CD4-positive, alpha-beta T cell (primary cell): ENCODE measurements around the gene WDFY2. TPM values are rescaled to one million over a fixed set of nuclear protein-coding genes. Genes with fewer than 3 reads are reported as not detected.

Source experiments
- ATAC-seq: fragments of 200-7000 bp; cut with Tn5 transposase; one replicate; pipeline ENCODE4 v1.10.0; 2022; ENCODE audit warnings: mild to moderate bottlenecking; ENCODE audit not compliant: poor library complexity
- CTCF ChIA-PET: fragments of 350-600 bp; sonication (Branson Sonifier 250); formaldehyde crosslinking; loops from one replicate; lab custom pipeline; 2021; ENCODE audit warnings: antibody characterized with exemption, inconsistent platforms; lab: Charles Lee
- POLR2A ChIA-PET: fragments of 350-600 bp; sonication (Branson Sonifier 250); formaldehyde crosslinking; loops from one replicate; lab custom pipeline; 2021; ENCODE audit warnings: antibody characterized with exemption, inconsistent platforms; lab: Charles Lee
- DNase-seq, 14 experiments: peaks; one replicate each; pipeline ENCODE4 v3.0.0-alpha.2; 2013 to 2020; ENCODE audit warnings: mixed read lengths in 2 of 14
- H3K27ac ChIP-seq, 2 donors: one replicate each; pipeline versions ENCODE4 v1.5.1 to v1.7.0; 2013; ENCODE audit warnings: low read length in 2 of 2, low read depth in 1 of 2, mild to moderate bottlenecking in 1 of 2
- H3K27me3 ChIP-seq, 2 experiments: 1 replicate in 1 of 2; 2 replicates in 1 of 2; pipeline versions ENCODE4 v1.6.1 to v1.7.0; 2013; ENCODE audit warnings: low read length in 2 of 2, control low read depth in 1 of 2, mild to moderate bottlenecking in 1 of 2, moderate library complexity in 1 of 2; ENCODE audit not compliant: insufficient read depth in 2 of 2, control insufficient read depth in 1 of 2
- H3K36me3 ChIP-seq: one replicate; pipeline ENCODE4 v1.6.1; 2013; ENCODE audit warnings: low read length, control low read depth; ENCODE audit not compliant: insufficient read depth
- H3K4me1 ChIP-seq: one replicate; pipeline ENCODE4 v1.6.1; 2013; ENCODE audit warnings: low read length, control low read depth; ENCODE audit not compliant: insufficient read depth
- H3K4me3 ChIP-seq: one replicate; pipeline ENCODE4 v1.5.1; 2013; ENCODE audit warnings: mild to moderate bottlenecking, low read length, moderate library complexity
- H3K9me3 ChIP-seq, 2 experiments: 1 replicate in 1 of 2; 2 replicates in 1 of 2; pipeline versions ENCODE4 v1.6.1 to v1.7.0; 2013; ENCODE audit warnings: low read length in 2 of 2, mild to moderate bottlenecking in 2 of 2, control low read depth in 1 of 2, moderate library complexity in 1 of 2; ENCODE audit not compliant: control insufficient read depth in 1 of 2, insufficient read depth in 1 of 2
- H3K27ac Mint-ChIP-seq: one replicate; pipeline ENCODE4 v1.8.0; 2020; ENCODE audit warnings: mixed read lengths
- H3K27me3 Mint-ChIP-seq: one replicate; pipeline ENCODE4 v1.8.0; 2021; ENCODE audit warnings: mixed read lengths
- H3K36me3 Mint-ChIP-seq: one replicate; pipeline ENCODE4 v1.8.0; 2021; ENCODE audit warnings: low read depth, mixed read lengths
- H3K4me1 Mint-ChIP-seq: one replicate; pipeline ENCODE4 v1.8.0; 2021; ENCODE audit warnings: low read depth, mixed read lengths
- H3K4me3 Mint-ChIP-seq: one replicate; pipeline ENCODE4 v1.8.0; 2020; ENCODE audit warnings: mild to moderate bottlenecking, mixed read lengths
- H3K9me3 Mint-ChIP-seq: one replicate; pipeline ENCODE4 v1.8.0; 2020; ENCODE audit warnings: mixed read lengths
- intact Hi-C, 2 experiments: fragments of 100-400 bp; cut with DNase I in 1 of 2; cut with micrococcal nuclease in 1 of 2; formaldehyde crosslinking; loops; one replicate each; pipeline versions ENCODE4 v1.15.1 to v1.9.0; 2023 to 2025; cut with DNase I, micrococcal nuclease
- total RNA-seq, 174 experiments: library from RNA in 2 of 174; stranded (reverse) in 2 of 174; gene quantifications; one replicate each; pipeline ENCODE4 v1.2.3 and lab custom pipeline; 2021 to 2026
- TF ChIP-seq, protein P1 (sequence below): fragments of 200-600 bp; IDR thresholded peaks from one replicate; pipeline ENCODE4 v1.8.0; 2022; ENCODE audit warnings: antibody characterized with exemption, mild to moderate bottlenecking

Gene WDFY2
- total RNA-seq, 2 experiments from 2014 or later = 21.4 to 21.9 TPM

GRCh38 chr13:51583469-51583874 is 790 bp upstream of the WDFY2 start:
- Histone ChIP-seq H3K9me3 (no peaks in the 10 kb centered on the region), H3K4me1 (peaks cover 15% of the 10 kb centered on the region), H3K36me3 (no peaks in the 10 kb centered on the region), H3K27me3 (no peaks in the 10 kb centered on the region), H3K4me3 (peak overlapping the region; percentile 67), H3K27ac (peak overlapping the region; percentile 88 to 90)
- Mint-ChIP-seq H3K27ac (peak overlapping the region; percentile 96), H3K27me3 (no peaks in the 10 kb centered on the region), H3K36me3 (peaks cover 10% of the 10 kb centered on the region), H3K4me3 (peak overlapping the region; percentile 97), H3K9me3 (no peaks in the 10 kb centered on the region), H3K4me1 (peaks cover 35% of the 10 kb centered on the region)
- ChIA-PET CTCF (no interaction called here), POLR2A (interaction anchor here (0.7 to 7.0 kb wide), 4 partner anchors 31 to 151 kb away, joined by 4 to 216 read pairs (median 5); partner anchors contain the start of gene INTS6)
- DNase-seq (no peak), ATAC-seq (no peak)
- intact Hi-C loops = loop anchor here (1.0 to 10.0 kb wide), 9 partner anchors 130 to 1791 kb away; partner anchors contain the start of genes ALG11 (in 2 of the 2), ATP7B (in 2 of the 2), INTS6 (in 1 of the 2) and KPNA3 (in 1 of the 2)
- TF ChIP-seq, protein P1, sequence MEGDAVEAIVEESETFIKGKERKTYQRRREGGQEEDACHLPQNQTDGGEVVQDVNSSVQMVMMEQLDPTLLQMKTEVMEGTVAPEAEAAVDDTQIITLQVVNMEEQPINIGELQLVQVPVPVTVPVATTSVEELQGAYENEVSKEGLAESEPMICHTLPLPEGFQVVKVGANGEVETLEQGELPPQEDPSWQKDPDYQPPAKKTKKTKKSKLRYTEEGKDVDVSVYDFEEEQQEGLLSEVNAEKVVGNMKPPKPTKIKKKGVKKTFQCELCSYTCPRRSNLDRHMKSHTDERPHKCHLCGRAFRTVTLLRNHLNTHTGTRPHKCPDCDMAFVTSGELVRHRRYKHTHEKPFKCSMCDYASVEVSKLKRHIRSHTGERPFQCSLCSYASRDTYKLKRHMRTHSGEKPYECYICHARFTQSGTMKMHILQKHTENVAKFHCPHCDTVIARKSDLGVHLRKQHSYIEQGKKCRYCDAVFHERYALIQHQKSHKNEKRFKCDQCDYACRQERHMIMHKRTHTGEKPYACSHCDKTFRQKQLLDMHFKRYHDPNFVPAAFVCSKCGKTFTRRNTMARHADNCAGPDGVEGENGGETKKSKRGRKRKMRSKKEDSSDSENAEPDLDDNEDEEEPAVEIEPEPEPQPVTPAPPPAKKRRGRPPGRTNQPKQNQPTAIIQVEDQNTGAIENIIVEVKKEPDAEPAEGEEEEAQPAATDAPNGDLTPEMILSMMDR = no peak

DNA sequence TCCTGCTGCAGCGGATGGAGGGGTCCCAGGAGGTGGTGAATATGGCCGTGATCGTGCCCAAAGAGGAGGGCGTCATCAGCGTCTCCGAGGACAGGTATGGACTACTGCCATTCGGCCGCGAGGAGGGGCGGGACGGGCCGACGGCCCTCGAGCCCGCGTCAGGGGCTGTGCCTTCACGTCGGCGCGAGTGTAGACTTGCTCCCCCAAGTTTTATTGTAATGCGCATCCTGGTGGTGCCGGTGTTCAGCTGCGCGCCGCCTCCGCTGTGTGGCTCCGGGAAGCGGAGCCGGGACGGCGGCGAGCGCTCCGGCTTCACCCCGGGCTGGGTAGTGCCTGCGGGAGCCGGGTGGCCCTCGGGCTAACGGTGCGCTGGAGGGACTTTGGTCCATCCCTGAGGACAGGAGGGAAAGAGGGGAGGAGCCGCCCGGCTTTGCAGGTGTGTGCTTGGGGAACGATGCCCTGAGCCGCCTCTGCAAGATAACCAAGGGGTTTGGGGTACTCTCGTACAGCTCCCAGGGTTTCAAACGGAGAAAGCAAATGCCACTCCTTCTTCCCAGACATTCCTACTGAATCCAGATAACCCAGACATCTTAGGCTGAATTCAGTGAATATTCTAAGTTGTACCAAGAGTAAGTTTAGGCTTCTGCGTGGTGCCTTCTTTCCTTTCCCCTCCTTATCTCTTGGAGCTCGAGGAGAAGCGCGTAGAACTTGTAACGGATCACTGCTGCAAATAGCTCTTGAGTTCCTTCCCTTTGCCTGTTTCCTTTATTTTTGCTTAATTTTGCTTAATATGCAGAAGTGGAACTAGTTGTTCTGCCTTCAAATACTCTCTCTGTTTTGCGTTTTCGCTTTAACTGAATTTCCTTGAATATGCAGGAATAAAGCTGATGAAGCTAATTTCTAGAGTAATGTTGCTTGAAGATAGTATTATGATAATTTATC is 740 bp downstream of the WDFY2 start:
- H3K4me1 ChIP-seq = peaks cover 15% of the 10 kb centered on the region
- no peaks in the 10 kb centered on the region for H3K9me3 ChIP-seq
- ATAC-seq (peak; percentile 40), DNase-seq (peak in 13 of 14 experiments; percentile 47 to 89 (median 68))
- TF ChIP-seq, protein P1 = no peak
- H3K36me3 Mint-ChIP-seq = peaks cover 10% of the 10 kb centered on the region
- no peaks in the 10 kb centered on the region for H3K27me3 Mint-ChIP-seq
- peak overlapping the region; percentile 67 for H3K4me3 ChIP-seq
- ChIA-PET CTCF (interaction anchor here (0.7 to 1.5 kb wide), 8 partner anchors 10 to 247 kb away, joined by 3 to 4 read pairs (median 3); no protein-coding TSS in a partner anchor), POLR2A (interaction anchor here (0.5 to 7.0 kb wide), 17 partner anchors 11 to 240 kb away, joined by 3 to 216 read pairs (median 4); partner anchors contain the start of genes DHRS12 and INTS6)
- peak overlapping the region; percentile 97 for H3K4me3 Mint-ChIP-seq
- no peaks in the 10 kb centered on the region for H3K36me3 ChIP-seq
- peaks cover 45% of the 10 kb centered on the region for H3K4me1 Mint-ChIP-seq
- peak overlapping the region; percentile 38 to 90 for H3K27ac ChIP-seq
- H3K27me3 ChIP-seq = no peaks in the 10 kb centered on the region
- no peaks in the 10 kb centered on the region for H3K9me3 Mint-ChIP-seq
- intact Hi-C loops = loop anchor here (1.0 to 10.0 kb wide), 14 partner anchors 29 to 1793 kb away; partner anchors contain the start of genes ALG11 (in 2 of the 2), ATP7B (in 2 of the 2), DHRS12 (in 1 of the 2) and INTS6 (in 1 of the 2)
- H3K27ac Mint-ChIP-seq = peak overlapping the region; percentile 96

DNA sequence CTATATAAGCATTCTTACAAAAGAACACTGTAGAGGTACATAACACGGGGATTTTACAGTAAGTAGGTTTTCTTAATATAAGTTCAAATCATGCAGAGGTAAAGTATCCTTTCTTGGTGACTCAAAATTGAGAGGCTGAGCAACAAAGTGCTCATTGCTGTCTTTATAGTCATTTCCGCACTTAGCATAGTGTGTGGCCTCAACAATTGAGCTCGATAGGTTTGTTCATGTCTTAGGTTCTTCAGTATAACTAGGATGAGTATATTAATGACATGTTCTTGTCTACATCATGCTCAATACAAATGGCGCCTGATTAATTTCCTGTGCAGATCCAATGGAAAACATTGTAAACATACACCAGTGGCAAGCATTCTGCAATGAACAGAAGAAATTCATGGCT is 1.4 kb downstream of the WDFY2 start:
- H3K36me3 Mint-ChIP-seq = peaks cover 10% of the 10 kb centered on the region
- no peaks in the 10 kb centered on the region for H3K36me3 ChIP-seq
- H3K27me3 Mint-ChIP-seq = no peaks in the 10 kb centered on the region
- POLR2A ChIA-PET = interaction anchor here (1.0 to 7.0 kb wide), 12 partner anchors 10 to 239 kb away, joined by 3 to 216 read pairs (median 6); partner anchors contain the start of genes DHRS12 and INTS6
- H3K4me1 Mint-ChIP-seq = peaks cover 52% of the 10 kb centered on the region
- H3K9me3 ChIP-seq = no peaks in the 10 kb centered on the region
- H3K4me3 Mint-ChIP-seq = peak overlapping the region; percentile 97
- DNase-seq (peak in 3 of 14 experiments; percentile 7 to 33 (median 25)), ATAC-seq (no peak)
- H3K9me3 Mint-ChIP-seq = no peaks in the 10 kb centered on the region
- H3K27me3 ChIP-seq = no peaks in the 10 kb centered on the region
- H3K4me1 ChIP-seq = peaks cover 15% of the 10 kb centered on the region
- H3K27ac Mint-ChIP-seq = peak overlapping the region; percentile 96
- TF ChIP-seq, protein P1 = no peak
- CTCF ChIA-PET = interaction anchor here (0.9 to 1.6 kb wide), 5 partner anchors 10 to 246 kb away, joined by 3 to 6 read pairs (median 3); no protein-coding TSS in a partner anchor
- H3K27ac ChIP-seq = no peak overlapping the region
- intact Hi-C loops = loop anchor here (2.0 to 10.0 kb wide), 6 partner anchors 42 to 1651 kb away; partner anchors contain the start of genes ALG11 (in 1 of the 2), ATP7B (in 1 of the 2) and SPRYD7 (in 1 of the 2)
- H3K4me3 ChIP-seq = peak overlapping the region; percentile 67
